Measurements from ENCODE around the gene ZNF70. TPM values are rescaled to one million over a fixed set of nuclear protein-coding genes. Genes with fewer than 3 reads are reported as not detected.

ZNF70 gene
- total and polyA plus RNA-seq, 2 of the 13 experiments (the other 11 are each of a cell fraction or from before 2014, with no cell fraction given): 0.62 to 3.6 TPM

DNA sequence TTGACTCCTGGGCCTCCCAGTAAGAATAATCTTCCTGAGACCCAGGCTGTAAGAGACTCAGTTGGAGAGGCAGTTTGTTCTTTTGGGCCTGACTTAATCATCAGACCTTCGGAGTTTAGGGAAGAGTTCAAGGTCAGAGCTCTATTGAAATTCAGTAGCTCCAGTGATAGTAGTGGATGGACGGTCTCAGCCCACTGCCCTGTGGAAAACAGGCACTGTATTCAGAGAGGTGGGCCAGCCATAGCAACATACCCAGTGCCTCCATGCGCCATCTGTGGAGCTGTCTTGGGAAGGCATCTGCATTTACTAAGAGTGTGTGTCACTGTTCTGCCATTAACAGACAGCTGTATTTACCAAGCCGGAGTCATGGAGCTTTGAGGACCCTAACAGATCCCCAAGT lies 38.7 kb upstream of the ZNF70 start (continued):
- TF ChIP-seq, protein P1, sequence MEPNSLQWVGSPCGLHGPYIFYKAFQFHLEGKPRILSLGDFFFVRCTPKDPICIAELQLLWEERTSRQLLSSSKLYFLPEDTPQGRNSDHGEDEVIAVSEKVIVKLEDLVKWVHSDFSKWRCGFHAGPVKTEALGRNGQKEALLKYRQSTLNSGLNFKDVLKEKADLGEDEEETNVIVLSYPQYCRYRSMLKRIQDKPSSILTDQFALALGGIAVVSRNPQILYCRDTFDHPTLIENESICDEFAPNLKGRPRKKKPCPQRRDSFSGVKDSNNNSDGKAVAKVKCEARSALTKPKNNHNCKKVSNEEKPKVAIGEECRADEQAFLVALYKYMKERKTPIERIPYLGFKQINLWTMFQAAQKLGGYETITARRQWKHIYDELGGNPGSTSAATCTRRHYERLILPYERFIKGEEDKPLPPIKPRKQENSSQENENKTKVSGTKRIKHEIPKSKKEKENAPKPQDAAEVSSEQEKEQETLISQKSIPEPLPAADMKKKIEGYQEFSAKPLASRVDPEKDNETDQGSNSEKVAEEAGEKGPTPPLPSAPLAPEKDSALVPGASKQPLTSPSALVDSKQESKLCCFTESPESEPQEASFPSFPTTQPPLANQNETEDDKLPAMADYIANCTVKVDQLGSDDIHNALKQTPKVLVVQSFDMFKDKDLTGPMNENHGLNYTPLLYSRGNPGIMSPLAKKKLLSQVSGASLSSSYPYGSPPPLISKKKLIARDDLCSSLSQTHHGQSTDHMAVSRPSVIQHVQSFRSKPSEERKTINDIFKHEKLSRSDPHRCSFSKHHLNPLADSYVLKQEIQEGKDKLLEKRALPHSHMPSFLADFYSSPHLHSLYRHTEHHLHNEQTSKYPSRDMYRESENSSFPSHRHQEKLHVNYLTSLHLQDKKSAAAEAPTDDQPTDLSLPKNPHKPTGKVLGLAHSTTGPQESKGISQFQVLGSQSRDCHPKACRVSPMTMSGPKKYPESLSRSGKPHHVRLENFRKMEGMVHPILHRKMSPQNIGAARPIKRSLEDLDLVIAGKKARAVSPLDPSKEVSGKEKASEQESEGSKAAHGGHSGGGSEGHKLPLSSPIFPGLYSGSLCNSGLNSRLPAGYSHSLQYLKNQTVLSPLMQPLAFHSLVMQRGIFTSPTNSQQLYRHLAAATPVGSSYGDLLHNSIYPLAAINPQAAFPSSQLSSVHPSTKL (CRISPR knock-in tag; IDR thresholded peaks at IDR 0.05): peak; percentile 27; the same call in 1 of the 2 replicates
- TF ChIP-seq NR1H2 (CRISPR knock-in tag; IDR thresholded peaks at IDR 0.05; ENCODE audit: borderline replicate concordance, low read depth) (no peak), SOX5 (CRISPR knock-in tag; IDR thresholded peaks at IDR 0.05; ENCODE audit: borderline replicate concordance) (no peak), ZNF34 (CRISPR knock-in tag; IDR thresholded peaks at IDR 0.05; ENCODE audit: borderline replicate concordance) (0 out of 2 replicates have a peak, but pooled peaks have one; percentile 76), SRY (CRISPR knock-in tag; IDR thresholded peaks at IDR 0.05) (no peak), SALL1 (CRISPR knock-in tag; IDR thresholded peaks at IDR 0.05) (peak; percentile 47), TGIF2 (CRISPR knock-in tag; IDR thresholded peaks at IDR 0.05) (peak; percentile 53; the same call in 1 of the 2 replicates), ZNF562 (CRISPR knock-in tag; IDR thresholded peaks at IDR 0.05; ENCODE audit: borderline replicate concordance) (no peak), ZNF296 (CRISPR knock-in tag; conservative IDR thresholded peaks at IDR 0.05) (no peak), REL (CRISPR knock-in tag; conservative IDR thresholded peaks at IDR 0.05) (no peak), BRD4 (CRISPR knock-in tag; IDR thresholded peaks at IDR 0.05) (no peak), IKZF4 (CRISPR knock-in tag; IDR thresholded peaks at IDR 0.05; ENCODE audit: borderline replicate concordance, low read depth, not compliant biosample characterization) (no peak), FOXC1 (CRISPR knock-in tag; IDR thresholded peaks at IDR 0.05; ENCODE audit: borderline replicate concordance) (no peak), FOXA3 (CRISPR knock-in tag; IDR thresholded peaks at IDR 0.05) (peak; percentile 33; the same call in 1 of the 2 replicates), ZNF329 (CRISPR knock-in tag; IDR thresholded peaks at IDR 0.05; ENCODE audit: low read depth) (no peak), PAF1 (CRISPR knock-in tag; IDR thresholded peaks at IDR 0.05) (no peak), FOXM1 (CRISPR knock-in tag; IDR thresholded peaks at IDR 0.05) (no peak), RFX5 (IDR thresholded peaks at IDR 0.05; ENCODE audit: low read depth, low read length) (0 out of 2 replicates have a peak, but pooled peaks have one; percentile 31), ZNF335 (CRISPR knock-in tag; IDR thresholded peaks at IDR 0.05) (no peak)
- TF ChIP-seq, protein P2, sequence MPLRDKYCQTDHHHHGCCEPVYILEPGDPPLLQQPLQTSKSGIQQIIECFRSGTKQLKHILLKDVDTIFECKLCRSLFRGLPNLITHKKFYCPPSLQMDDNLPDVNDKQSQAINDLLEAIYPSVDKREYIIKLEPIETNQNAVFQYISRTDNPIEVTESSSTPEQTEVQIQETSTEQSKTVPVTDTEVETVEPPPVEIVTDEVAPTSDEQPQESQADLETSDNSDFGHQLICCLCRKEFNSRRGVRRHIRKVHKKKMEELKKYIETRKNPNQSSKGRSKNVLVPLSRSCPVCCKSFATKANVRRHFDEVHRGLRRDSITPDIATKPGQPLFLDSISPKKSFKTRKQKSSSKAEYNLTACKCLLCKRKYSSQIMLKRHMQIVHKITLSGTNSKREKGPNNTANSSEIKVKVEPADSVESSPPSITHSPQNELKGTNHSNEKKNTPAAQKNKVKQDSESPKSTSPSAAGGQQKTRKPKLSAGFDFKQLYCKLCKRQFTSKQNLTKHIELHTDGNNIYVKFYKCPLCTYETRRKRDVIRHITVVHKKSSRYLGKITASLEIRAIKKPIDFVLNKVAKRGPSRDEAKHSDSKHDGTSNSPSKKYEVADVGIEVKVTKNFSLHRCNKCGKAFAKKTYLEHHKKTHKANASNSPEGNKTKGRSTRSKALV (CRISPR knock-in tag; IDR thresholded peaks at IDR 0.05): peak; percentile 43; the same call in 1 of the 2 replicates
- TF ChIP-seq, protein P3, sequence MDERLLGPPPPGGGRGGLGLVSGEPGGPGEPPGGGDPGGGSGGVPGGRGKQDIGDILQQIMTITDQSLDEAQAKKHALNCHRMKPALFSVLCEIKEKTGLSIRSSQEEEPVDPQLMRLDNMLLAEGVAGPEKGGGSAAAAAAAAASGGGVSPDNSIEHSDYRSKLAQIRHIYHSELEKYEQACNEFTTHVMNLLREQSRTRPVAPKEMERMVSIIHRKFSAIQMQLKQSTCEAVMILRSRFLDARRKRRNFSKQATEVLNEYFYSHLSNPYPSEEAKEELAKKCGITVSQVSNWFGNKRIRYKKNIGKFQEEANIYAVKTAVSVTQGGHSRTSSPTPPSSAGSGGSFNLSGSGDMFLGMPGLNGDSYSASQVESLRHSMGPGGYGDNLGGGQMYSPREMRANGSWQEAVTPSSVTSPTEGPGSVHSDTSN (CRISPR knock-in tag; IDR thresholded peaks at IDR 0.05): no peak
- TF ChIP-seq, protein P4, sequence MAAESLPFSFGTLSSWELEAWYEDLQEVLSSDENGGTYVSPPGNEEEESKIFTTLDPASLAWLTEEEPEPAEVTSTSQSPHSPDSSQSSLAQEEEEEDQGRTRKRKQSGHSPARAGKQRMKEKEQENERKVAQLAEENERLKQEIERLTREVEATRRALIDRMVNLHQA (CRISPR knock-in tag; IDR thresholded peaks at IDR 0.05): no peak
- TF ChIP-seq, protein P5, sequence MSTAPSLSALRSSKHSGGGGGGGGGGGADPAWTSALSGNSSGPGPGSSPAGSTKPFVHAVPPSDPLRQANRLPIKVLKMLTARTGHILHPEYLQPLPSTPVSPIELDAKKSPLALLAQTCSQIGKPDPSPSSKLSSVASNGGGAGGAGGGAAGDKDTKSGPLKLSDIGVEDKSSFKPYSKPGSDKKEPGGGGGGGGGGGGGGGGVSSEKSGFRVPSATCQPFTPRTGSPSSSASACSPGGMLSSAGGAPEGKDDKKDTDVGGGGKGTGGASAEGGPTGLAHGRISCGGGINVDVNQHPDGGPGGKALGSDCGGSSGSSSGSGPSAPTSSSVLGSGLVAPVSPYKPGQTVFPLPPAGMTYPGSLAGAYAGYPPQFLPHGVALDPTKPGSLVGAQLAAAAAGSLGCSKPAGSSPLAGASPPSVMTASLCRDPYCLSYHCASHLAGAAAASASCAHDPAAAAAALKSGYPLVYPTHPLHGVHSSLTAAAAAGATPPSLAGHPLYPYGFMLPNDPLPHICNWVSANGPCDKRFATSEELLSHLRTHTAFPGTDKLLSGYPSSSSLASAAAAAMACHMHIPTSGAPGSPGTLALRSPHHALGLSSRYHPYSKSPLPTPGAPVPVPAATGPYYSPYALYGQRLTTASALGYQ (CRISPR knock-in tag; IDR thresholded peaks at IDR 0.05): no peak
